ENCODE results near the gene CRYL1. TPM values are rescaled to one million over a fixed set of nuclear protein-coding genes. Genes with fewer than 3 reads are reported as not detected.

The CRYL1 gene
- total RNA-seq, 2 donors from 2014 or later, result 14.5 to 32.2 TPM

DNA sequence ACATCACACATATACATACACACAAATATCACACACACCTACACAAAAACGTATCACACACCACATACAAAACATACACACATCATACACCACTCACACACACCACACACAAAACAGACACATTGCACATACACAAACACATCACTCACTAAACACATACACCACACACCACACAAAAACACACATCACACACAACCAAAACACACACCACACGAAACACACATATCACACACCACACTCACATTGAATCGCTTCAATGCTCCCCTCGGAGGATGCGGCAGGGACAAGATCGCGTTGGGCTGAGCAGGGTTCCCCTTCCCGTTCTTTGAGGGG, 131.5 kb downstream of the CRYL1 start:
- no peaks in the 10 kb centered on the region for H3K36me3 ChIP-seq (replicated peaks in 1 of 2; ENCODE audit: insufficient read depth in 1 of 2, low read depth in 2 of 2)
- TF ChIP-seq, protein P1, sequence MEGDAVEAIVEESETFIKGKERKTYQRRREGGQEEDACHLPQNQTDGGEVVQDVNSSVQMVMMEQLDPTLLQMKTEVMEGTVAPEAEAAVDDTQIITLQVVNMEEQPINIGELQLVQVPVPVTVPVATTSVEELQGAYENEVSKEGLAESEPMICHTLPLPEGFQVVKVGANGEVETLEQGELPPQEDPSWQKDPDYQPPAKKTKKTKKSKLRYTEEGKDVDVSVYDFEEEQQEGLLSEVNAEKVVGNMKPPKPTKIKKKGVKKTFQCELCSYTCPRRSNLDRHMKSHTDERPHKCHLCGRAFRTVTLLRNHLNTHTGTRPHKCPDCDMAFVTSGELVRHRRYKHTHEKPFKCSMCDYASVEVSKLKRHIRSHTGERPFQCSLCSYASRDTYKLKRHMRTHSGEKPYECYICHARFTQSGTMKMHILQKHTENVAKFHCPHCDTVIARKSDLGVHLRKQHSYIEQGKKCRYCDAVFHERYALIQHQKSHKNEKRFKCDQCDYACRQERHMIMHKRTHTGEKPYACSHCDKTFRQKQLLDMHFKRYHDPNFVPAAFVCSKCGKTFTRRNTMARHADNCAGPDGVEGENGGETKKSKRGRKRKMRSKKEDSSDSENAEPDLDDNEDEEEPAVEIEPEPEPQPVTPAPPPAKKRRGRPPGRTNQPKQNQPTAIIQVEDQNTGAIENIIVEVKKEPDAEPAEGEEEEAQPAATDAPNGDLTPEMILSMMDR (IDR thresholded peaks at IDR 0.05), result no peak
- TF ChIP-seq POLR2A (IDR thresholded peaks at IDR 0.05), result no peak
- H3K4me1 ChIP-seq, result no peaks in the 10 kb centered on the region
- H3K27ac ChIP-seq, result no peak overlapping the region
- DNase-seq (no peak), ATAC-seq (no peak)
- no peaks in the 10 kb centered on the region for H3K27me3 ChIP-seq
- no peaks in the 10 kb centered on the region for H3K9me3 ChIP-seq
- no peak overlapping the region for H3K4me3 ChIP-seq
- WGBS, 2 donors, result 63 to 73% methylated on average over 8 of the region's 8 CpGs
- intact Hi-C loops (cut with DNase I), result no loop called here

DNA sequence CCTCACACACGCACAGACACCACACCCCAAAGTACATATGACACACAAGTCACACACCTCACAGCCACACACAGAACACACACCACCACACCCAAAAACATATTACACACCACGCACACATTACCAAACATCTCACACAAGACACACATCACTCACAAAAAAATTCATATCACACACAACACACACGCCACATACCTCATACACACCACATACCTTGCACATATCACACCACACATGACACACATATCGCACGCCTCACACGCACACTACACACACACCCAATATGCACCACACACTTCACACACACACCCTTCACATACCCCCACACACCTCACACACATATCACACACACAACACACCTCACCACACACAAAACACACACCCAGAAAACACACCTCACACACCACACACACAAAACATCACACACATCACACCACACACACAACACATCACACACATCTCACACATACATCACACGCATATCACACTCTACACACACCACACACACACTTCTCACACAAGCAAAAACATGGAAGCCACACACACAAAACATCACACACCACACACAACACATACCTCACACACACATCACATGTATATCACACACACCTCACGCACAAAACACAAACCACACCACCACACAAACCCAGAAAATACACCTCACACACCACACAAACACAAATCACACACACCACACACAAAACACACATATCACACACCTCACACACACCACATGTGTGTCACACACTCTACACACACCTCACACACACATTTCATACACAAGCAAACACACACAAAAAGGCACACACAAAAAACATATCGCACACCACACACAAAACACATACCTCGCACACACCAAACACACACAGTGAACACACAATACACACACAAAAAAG, 132.1 kb downstream of the CRYL1 start:
- Histone ChIP-seq H3K27ac (no peak overlapping the region), H3K4me3 (no peak overlapping the region), H3K9me3 (no peaks in the 10 kb centered on the region), H3K27me3 (no peaks in the 10 kb centered on the region), H3K4me1 (no peaks in the 10 kb centered on the region), H3K36me3 (replicated peaks in 1 of 2; ENCODE audit: insufficient read depth in 1 of 2, low read depth in 2 of 2) (no peaks in the 10 kb centered on the region)
- TF ChIP-seq, protein P1 (IDR thresholded peaks at IDR 0.05), result no peak
- no peak for TF ChIP-seq POLR2A (IDR thresholded peaks at IDR 0.05)
- ATAC-seq (no peak), DNase-seq (no peak)
- intact Hi-C loops (cut with DNase I), result no loop called here
- 90 to 91% methylated on average over 10 of the region's 10 CpGs for WGBS, 2 donors

DNA sequence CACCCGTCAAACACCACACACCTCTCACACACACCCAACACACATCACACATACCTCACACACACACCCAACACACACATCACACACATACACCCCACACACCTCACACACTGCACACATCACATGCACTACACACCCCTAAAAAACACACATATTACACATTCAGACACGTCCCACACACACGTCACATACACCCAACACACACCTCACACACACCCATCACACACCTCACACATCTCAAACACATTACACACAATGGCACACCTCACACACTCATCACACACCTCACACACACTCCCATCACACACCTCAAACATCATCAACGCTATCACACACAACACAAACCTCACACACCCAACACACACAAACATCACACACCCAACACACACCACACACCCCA, 133.1 kb downstream of the CRYL1 start:
- H3K4me3 ChIP-seq, result no peak overlapping the region
- H3K27ac ChIP-seq, result no peak overlapping the region
- H3K4me1 ChIP-seq, result no peaks in the 10 kb centered on the region
- H3K9me3 ChIP-seq, result no peaks in the 10 kb centered on the region
- no peak for TF ChIP-seq POLR2A (IDR thresholded peaks at IDR 0.05)
- TF ChIP-seq, protein P1 (IDR thresholded peaks at IDR 0.05), result no peak
- no peaks in the 10 kb centered on the region for H3K36me3 ChIP-seq (replicated peaks in 1 of 2; ENCODE audit: insufficient read depth in 1 of 2, low read depth in 2 of 2)
- ATAC-seq (no peak), DNase-seq (no peak)
- 90 to 93% methylated on average over 4 of the region's 4 CpGs for WGBS, 2 donors
- intact Hi-C loops (cut with DNase I), result no loop called here
- no peaks in the 10 kb centered on the region for H3K27me3 ChIP-seq

DNA sequence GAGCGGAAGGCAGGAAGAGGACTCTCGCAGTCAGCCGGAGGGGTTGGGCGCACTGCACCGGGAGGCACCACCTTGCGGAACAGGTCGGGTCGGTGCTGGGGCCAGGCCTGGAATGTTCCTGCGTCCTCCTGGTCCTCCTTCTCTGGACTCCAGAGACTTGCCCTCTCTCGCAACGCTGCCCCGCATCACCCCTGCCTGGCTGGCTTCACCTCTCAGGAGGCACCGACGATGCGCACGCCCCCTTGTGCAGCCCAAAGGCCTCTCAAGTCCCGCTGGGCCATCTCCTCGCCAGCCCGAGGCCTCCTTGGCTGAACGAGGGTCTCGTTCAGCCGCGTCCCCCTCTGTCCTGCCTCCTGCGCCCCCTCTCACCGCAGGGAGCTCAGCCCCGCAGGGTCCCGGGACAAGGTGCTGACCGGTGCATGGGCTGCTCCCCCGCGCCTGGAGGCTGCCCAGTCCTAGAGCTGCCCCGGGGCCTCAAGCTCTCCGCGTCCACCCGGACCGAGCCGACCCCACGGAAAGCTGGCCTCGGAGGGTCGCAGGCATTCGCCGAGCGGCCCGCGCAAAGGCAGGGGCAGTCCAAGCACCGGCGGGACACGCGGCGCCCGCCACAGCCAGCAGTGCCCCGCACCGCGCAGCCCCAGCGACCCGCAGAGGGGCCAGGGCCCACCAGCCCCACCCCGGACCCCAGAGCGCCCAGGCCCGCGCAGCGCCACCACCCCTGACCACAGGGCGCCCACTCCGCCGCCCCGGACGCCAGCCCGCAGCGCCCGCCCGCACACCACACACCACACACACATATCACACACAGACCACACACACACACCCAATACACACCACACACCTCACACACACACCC, 133.8 kb downstream of the CRYL1 start:
- Histone ChIP-seq H3K4me1 (no peaks in the 10 kb centered on the region), H3K4me3 (no peak overlapping the region), H3K36me3 (replicated peaks in 1 of 2; ENCODE audit: insufficient read depth in 1 of 2, low read depth in 2 of 2) (no peaks in the 10 kb centered on the region), H3K27ac (no peak overlapping the region), H3K9me3 (no peaks in the 10 kb centered on the region), H3K27me3 (no peaks in the 10 kb centered on the region)
- 90 to 93% methylated on average over 28 to 30 of the region's 69 CpGs for WGBS, 2 donors
- no peak for DNase-seq
- ATAC-seq, result no peak
- intact Hi-C loops (cut with DNase I), result no loop called here
- TF ChIP-seq, protein P1 (IDR thresholded peaks at IDR 0.05), result no peak
- no peak for TF ChIP-seq POLR2A (IDR thresholded peaks at IDR 0.05)
